ENCODE results near the gene NFE2L1. TPM values are rescaled to one million over a fixed set of nuclear protein-coding genes. Genes with fewer than 3 reads are reported as not detected.

The NFE2L1 gene
- total and polyA plus RNA-seq, 9 of the 15 experiments (the other 6 are each of a cell fraction or from before 2014, with no cell fraction given) = 2.0 to 68.6 (median 39.7) TPM

DNA sequence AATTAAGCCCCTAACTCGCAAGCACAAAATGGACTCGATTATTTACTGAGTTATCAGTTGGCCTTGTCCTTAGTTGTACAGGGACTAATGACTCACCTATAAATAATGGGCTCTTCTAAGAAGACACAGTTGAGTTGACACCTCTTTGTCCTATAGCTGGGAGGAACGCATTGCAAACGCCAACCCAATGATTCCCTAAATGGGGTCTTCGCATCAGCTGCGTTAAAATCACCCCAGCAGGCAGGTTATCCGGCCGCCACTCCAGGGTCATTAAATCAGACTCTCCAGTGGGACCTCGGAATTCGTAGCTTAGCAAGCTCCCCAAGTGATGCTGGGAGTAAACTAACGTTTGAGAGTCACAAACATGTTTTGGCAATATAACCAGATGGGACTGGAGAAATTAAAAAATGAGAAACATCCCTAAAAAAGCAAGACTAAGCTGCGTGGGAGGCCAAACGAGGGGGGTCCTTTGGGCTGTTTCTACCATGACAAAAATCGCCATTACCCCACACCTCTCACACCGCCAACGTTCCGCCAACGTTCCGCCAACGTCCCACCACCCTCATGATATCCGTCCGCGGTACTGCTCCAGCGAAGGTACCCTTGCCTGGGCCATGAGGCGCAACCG is 932 bp upstream of the NFE2L1 start (continued):
- TF ChIP-seq, protein P1, sequence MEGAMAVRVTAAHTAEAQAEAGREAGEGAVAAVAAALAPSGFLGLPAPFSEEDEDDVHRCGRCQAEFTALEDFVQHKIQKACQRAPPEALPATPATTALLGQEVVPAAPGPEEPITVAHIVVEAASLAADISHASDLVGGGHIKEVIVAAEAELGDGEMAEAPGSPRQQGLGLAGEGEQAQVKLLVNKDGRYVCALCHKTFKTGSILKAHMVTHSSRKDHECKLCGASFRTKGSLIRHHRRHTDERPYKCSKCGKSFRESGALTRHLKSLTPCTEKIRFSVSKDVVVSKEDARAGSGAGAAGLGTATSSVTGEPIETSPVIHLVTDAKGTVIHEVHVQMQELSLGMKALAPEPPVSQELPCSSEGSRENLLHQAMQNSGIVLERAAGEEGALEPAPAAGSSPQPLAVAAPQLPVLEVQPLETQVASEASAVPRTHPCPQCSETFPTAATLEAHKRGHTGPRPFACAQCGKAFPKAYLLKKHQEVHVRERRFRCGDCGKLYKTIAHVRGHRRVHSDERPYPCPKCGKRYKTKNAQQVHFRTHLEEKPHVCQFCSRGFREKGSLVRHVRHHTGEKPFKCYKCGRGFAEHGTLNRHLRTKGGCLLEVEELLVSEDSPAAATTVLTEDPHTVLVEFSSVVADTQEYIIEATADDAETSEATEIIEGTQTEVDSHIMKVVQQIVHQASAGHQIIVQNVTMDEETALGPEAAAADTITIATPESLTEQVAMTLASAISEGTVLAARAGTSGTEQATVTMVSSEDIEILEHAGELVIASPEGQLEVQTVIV (CRISPR knock-in tag; IDR thresholded peaks at IDR 0.05; ENCODE audit: borderline replicate concordance) = no peak
- no peak for TF ChIP-seq ZNF217 (CRISPR knock-in tag; IDR thresholded peaks at IDR 0.05)
- TF ChIP-seq ZNF395 (CRISPR knock-in tag; IDR thresholded peaks at IDR 0.05) = peak; percentile 46
- TF ChIP-seq SMARCC2 (IDR thresholded peaks at IDR 0.05; ENCODE audit: low read depth) = peak; percentile 14; the same call in 1 of the 2 replicates
- peak; percentile 93; the same call in 1 of the 2 replicates for TF ChIP-seq E2F5 (CRISPR knock-in tag; IDR thresholded peaks at IDR 0.05)
- TF ChIP-seq MYBL2 (IDR thresholded peaks at IDR 0.05; ENCODE audit: low read depth) = 0 out of 2 replicates have a peak, but pooled peaks have one; percentile 55
- TF ChIP-seq MYBL2 (CRISPR knock-in tag; IDR thresholded peaks at IDR 0.05; ENCODE audit: borderline replicate concordance) = no peak
- TF ChIP-seq CREBBP (IDR thresholded peaks at IDR 0.05; ENCODE audit: low read depth, low read length) = no peak
- TF ChIP-seq HMGN3 (IDR thresholded peaks at IDR 0.05; ENCODE audit: borderline replicate concordance, extremely low read depth, insufficient read length, low read depth, low read length) = no peak
- no peak for TF ChIP-seq ZNF449 (CRISPR knock-in tag; IDR thresholded peaks at IDR 0.05)
- 0 out of 2 replicates have a peak, but pooled peaks have one; percentile 24 for TF ChIP-seq KLF1 (tag; IDR thresholded peaks at IDR 0.05)
- TF ChIP-seq ARID2 (IDR thresholded peaks at IDR 0.05) = no peak
- TF ChIP-seq TAF1 (IDR thresholded peaks at IDR 0.05; ENCODE audit: control insufficient read depth, extremely low read depth, insufficient read depth, low read length, severe bottlenecking) = no peak
- peak; percentile 15 for TF ChIP-seq HNRNPLL (IDR thresholded peaks at IDR 0.05; ENCODE audit: low read depth, low read length, poor library complexity, severe bottlenecking)
- TF ChIP-seq GTF2A2 (tag; IDR thresholded peaks at IDR 0.05) = no peak
- TF ChIP-seq SOX6 (IDR thresholded peaks at IDR 0.05) = no peak
- TF ChIP-seq MTA2 (IDR thresholded peaks at IDR 0.05; ENCODE audit: low read depth) = no peak
- peak; percentile 58 for TF ChIP-seq MEIS2 (IDR thresholded peaks at IDR 0.05; ENCODE audit: partially characterized antibody)
- TF ChIP-seq ZNF347 (CRISPR knock-in tag; IDR thresholded peaks at IDR 0.05; ENCODE audit: low read depth) = no peak
- 0 out of 2 replicates have a peak, but pooled peaks have one; percentile 77 for TF ChIP-seq BRD4 (IDR thresholded peaks at IDR 0.05)
